Gastroesophageal sphincter (tissue), 4 donors: ENCODE results near the gene CTSS. TPM values are rescaled to one million over a fixed set of nuclear protein-coding genes. Genes with fewer than 3 reads are reported as not detected.
"Not testable (repeated sequence)": the region's sequence is repeated elsewhere in the genome, so short reads cannot be mapped to it uniquely, and the experiment has no call there.

Experiments
- ATAC-seq: fragments of 150-250 bp; one replicate; pipeline ENCODE4 v1.9.1; 2016; ENCODE audit warnings: mild to moderate bottlenecking, moderate library complexity
- H3K27ac ChIP-seq, 4 donors: fragments of 200-600 bp; sonication (generic) in 3 of 4; 1 replicate in 3 of 4; 2 replicates in 1 of 4; pipeline ENCODE4 v1.5.1; 2016 to 2019
- H3K27me3 ChIP-seq: fragments of 200-600 bp; sonication (generic); one replicate; pipeline ENCODE4 v1.5.1; 2019
- H3K36me3 ChIP-seq, 2 donors: fragments of 200-600 bp; sonication (generic); one replicate each; pipeline ENCODE4 v1.5.1; 2019; ENCODE audit warnings: control low read depth in 1 of 2
- H3K4me1 ChIP-seq, 3 donors: fragments of 200-600 bp; sonication (generic); 1 replicate in 2 of 3; 2 replicates in 1 of 3; pipeline ENCODE4 v1.5.1; 2016 to 2019; ENCODE audit warnings: control low read depth in 2 of 3
- H3K4me3 ChIP-seq, 2 donors: fragments of 200-600 bp; sonication (generic); one replicate each; pipeline ENCODE4 v1.5.1; 2019; ENCODE audit warnings: mild to moderate bottlenecking in 1 of 2, moderate library complexity in 1 of 2
- H3K9me3 ChIP-seq, 3 donors: fragments of 200-600 bp; sonication (generic); one replicate each; pipeline ENCODE4 v1.5.1; 2017 to 2019; ENCODE audit warnings: control low read depth in 2 of 3
- EP300 ChIP-seq: sonication (generic); formaldehyde crosslinking; IDR thresholded peaks from one replicate; pipeline ENCODE4 v1.6.1; 2017; ENCODE audit warnings: antibody characterized with exemption, mild to moderate bottlenecking
- POLR2A ChIP-seq, 2 donors: fragments of 450-650 bp; IDR thresholded peaks; one replicate each; pipeline ENCODE4 v1.6.1; 2017; ENCODE audit warnings: antibody characterized with exemption in 2 of 2, mild to moderate bottlenecking in 2 of 2, moderate library complexity in 1 of 2
- POLR2AphosphoS5 ChIP-seq: sonication (generic); formaldehyde crosslinking; IDR thresholded peaks from one replicate; pipeline ENCODE4 v1.6.1; 2017; ENCODE audit warnings: antibody characterized with exemption
- WGBS, 2 donors: methylation state at CpG; one replicate each; pipeline ENCODE4 v1.1.5; 2018; ENCODE audit warnings: low coverage in 1 of 2; 5-methylcytosine and 5-hydroxymethylcytosine counted together
- total RNA-seq, 4 donors: library from RNA; depleted of rRNA; stranded (reverse); fragments of >200 nt; gene quantifications; one replicate each; pipeline ENCODE4 v1.1.0, GENCODE V29; 2016
- TF ChIP-seq, protein P1 (sequence below), 4 experiments: fragments of 200-600 bp in 2 of 4; fragments of 450-650 bp in 2 of 4; sonication (generic) in 1 of 4; IDR thresholded peaks; one replicate each; pipeline ENCODE4 v1.5.1; 2017 to 2019; ENCODE audit warnings: antibody characterized with exemption in 4 of 4, mild to moderate bottlenecking in 2 of 4, moderate library complexity in 2 of 4

CTSS gene
- total RNA-seq, 4 donors from 2014 or later: 9.3 to 80.3 (median 50.4) TPM

DNA sequence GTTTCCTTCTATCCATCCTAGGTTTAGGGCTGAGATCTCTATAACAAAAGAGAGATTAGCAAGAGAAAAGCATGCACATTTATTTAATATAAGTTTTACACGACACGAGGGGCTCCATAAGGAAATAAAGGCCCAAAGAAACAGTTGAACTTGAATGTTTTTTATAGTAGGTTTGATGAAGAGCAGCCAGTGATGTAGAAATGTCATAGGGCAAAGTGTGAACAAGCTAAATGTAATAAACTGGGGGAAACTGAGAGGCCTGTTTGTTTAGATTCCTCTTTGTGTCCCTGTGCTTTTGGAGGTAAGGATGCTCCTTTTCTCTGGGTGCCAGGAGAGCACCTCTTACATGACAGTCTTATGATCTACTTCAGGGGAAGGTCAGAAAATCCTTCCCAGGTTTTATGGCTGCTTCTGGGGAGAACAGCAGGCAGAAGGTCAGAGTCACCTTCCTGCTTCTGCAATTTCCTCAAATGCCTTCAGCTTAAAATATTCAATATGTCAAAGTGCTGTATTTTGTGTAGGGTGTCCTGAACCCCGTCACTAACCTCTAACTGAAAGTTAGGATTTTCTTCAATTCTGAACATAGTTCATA lies 35.4 kb downstream of the CTSS start:
- TF ChIP-seq POLR2AphosphoS5 (no peak), EP300 (no peak), POLR2A (IDR thresholded peaks at IDR 0.05) (no peak)
- TF ChIP-seq, protein P1, sequence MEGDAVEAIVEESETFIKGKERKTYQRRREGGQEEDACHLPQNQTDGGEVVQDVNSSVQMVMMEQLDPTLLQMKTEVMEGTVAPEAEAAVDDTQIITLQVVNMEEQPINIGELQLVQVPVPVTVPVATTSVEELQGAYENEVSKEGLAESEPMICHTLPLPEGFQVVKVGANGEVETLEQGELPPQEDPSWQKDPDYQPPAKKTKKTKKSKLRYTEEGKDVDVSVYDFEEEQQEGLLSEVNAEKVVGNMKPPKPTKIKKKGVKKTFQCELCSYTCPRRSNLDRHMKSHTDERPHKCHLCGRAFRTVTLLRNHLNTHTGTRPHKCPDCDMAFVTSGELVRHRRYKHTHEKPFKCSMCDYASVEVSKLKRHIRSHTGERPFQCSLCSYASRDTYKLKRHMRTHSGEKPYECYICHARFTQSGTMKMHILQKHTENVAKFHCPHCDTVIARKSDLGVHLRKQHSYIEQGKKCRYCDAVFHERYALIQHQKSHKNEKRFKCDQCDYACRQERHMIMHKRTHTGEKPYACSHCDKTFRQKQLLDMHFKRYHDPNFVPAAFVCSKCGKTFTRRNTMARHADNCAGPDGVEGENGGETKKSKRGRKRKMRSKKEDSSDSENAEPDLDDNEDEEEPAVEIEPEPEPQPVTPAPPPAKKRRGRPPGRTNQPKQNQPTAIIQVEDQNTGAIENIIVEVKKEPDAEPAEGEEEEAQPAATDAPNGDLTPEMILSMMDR (IDR thresholded peaks at IDR 0.05): no peak
- Histone ChIP-seq H3K36me3 (no peaks in the 10 kb centered on the region), H3K4me3 (no peak overlapping the region), H3K4me1 (no peaks in the 10 kb centered on the region), H3K27me3 (no peaks in the 10 kb centered on the region), H3K9me3 (no peaks in the 10 kb centered on the region), H3K27ac (no peak overlapping the region)
- no peak for ATAC-seq
- 59 to 67% methylated on average over 3 of the region's 3 CpGs for WGBS, 2 donors

DNA sequence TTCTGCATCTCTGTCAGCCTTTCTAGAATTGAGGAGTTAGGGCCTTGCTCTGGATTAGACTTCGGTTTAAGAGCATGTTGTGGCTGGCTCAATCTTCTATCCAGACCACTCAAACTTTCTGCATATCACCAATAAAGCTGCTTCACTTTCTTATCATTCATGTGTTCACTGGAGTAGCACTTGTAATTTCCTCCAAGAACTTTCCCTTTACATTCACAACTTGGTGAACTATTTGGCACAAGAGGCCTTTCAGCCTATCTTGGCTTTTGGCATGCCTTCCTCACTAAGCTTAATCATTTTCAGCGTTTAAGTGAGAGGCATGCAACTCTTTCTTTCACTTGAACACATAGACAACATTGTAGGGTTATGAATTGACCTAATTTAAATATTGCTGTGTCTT lies 41.2 kb downstream of the CTSS start:
- H3K36me3 ChIP-seq: no peaks in the 10 kb centered on the region
- no peaks in the 10 kb centered on the region for H3K9me3 ChIP-seq
- WGBS, 2 donors: 52 to 70% methylated on average over 2 of the region's 2 CpGs
- ATAC-seq: no peak
- no peak overlapping the region for H3K27ac ChIP-seq
- TF ChIP-seq POLR2AphosphoS5: no peak
- TF ChIP-seq, protein P1 (IDR thresholded peaks at IDR 0.05): no peak
- no peaks in the 10 kb centered on the region for H3K27me3 ChIP-seq
- H3K4me1 ChIP-seq: no peaks in the 10 kb centered on the region
- H3K4me3 ChIP-seq: no peak overlapping the region

DNA sequence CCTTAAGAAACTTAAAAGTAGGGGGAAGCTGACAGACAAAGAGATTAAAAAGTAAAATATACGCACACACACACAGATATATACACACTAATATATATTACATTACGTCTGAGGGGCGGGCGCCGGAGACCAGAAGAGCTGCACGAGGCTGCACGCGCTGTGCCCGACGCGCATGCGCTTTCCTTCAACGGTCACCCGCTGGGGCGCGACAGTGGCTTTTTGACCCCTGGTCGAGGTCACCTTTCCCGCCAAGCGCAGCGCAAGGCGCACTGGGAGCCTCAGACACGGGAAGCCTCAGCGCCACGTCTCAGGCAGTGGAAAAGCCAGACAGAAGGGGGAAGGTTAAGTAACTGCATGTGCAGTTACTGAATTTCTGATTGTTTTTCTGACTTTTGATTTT lies 44.9 kb downstream of the CTSS start, which contains the start of gene HORMAD1:
TSS of gene HORMAD1 (minus strand) at position 193 of the 400 bp plus-strand sequence. CDS start 1,390 bp downstream, outside the sequence.
- ATAC-seq: no peak
- Histone ChIP-seq H3K4me1 (no peaks in the 10 kb centered on the region), H3K27me3 (no peaks in the 10 kb centered on the region), H3K9me3 (no peaks in the 10 kb centered on the region), H3K36me3 (no peaks in the 10 kb centered on the region), H3K4me3 (no peak within 1 kb of the TSS), H3K27ac (no peak within 1 kb of the TSS)
- 95% methylated on average over 14 to 18 of the region's 24 CpGs for WGBS, 2 donors
- TF ChIP-seq POLR2A (IDR thresholded peaks at IDR 0.05) (no peak), POLR2AphosphoS5 (no peak), EP300 (no peak)
- TF ChIP-seq, protein P1 (IDR thresholded peaks at IDR 0.05): no peak

DNA sequence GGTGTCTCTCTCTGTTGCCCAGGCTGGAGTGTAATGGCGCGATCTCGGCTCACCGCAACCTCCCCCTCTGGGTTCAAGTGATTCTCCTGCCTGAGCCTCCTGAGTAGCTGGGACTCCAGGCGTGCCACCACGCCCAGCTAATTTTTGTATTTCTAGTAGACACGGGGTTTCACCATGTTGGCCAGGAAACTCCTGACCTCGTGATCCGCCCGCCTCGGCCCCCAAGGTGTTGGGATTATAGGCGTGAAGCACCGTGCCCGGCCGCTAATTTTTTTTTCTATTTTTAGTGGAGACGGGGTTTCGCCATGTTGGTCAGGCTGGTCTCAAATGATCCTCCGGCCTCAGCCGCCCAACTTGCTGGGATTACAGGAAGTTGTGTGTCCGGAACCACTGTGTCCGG lies 45.5 kb downstream of the CTSS start:
- no peak for ATAC-seq
- Histone ChIP-seq H3K36me3 (no peaks in the 10 kb centered on the region), H3K27me3 (no peaks in the 10 kb centered on the region), H3K9me3 (no peaks in the 10 kb centered on the region), H3K27ac (no peak overlapping the region), H3K4me1 (no peaks in the 10 kb centered on the region), H3K4me3 (no peak overlapping the region)
- WGBS, 2 donors: 90 to 100% methylated on average over 2 to 21 of the region's 21 CpGs
- TF ChIP-seq EP300: no peak
- TF ChIP-seq, protein P1 (IDR thresholded peaks at IDR 0.05): no peak
- TF ChIP-seq POLR2AphosphoS5: no peak
- no peak for TF ChIP-seq POLR2A (IDR thresholded peaks at IDR 0.05)

DNA sequence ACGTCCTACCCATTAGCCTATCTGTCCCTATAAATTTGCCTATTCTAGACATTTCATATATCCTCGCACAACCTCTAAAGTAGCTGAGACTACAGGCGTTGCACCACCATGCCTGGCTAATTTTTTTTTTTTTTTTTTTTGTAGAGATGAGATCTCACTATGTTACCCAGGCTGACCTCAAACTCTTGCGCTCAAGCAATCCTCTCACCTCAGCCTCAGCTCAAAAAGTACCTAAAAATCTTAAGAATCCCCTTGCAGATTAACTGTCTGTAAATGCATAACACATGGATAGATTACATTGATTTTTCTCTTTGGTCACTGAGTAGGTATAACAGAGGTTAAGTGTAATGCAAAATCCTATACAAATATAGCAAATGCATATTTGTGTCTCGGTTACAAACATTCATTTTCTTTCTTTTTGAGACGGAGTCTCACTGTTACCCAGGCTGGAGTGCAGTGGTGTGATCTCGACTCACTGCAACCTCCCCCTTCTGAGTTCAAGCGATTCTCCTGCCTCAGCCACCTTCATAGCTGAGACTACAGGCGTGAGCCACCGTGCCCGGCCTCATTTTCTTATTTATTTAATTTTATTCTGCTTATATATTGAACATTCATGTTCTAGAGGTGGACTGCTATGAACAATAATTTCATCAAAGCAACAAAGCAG lies 47.2 kb downstream of the CTSS start:
- H3K9me3 ChIP-seq: no peaks in the 10 kb centered on the region
- ATAC-seq: no peak
- no peaks in the 10 kb centered on the region for H3K27me3 ChIP-seq
- H3K4me1 ChIP-seq: no peaks in the 10 kb centered on the region
- 70% methylated on average over 6 to 11 of the region's 11 CpGs for WGBS, 2 donors
- H3K27ac ChIP-seq: no peak overlapping the region
- H3K4me3 ChIP-seq: no peak overlapping the region
- no peak for TF ChIP-seq POLR2AphosphoS5
- TF ChIP-seq, protein P1 (IDR thresholded peaks at IDR 0.05): no peak
- no peak for TF ChIP-seq POLR2A (IDR thresholded peaks at IDR 0.05)
- TF ChIP-seq EP300: no peak
- no peaks in the 10 kb centered on the region for H3K36me3 ChIP-seq

DNA sequence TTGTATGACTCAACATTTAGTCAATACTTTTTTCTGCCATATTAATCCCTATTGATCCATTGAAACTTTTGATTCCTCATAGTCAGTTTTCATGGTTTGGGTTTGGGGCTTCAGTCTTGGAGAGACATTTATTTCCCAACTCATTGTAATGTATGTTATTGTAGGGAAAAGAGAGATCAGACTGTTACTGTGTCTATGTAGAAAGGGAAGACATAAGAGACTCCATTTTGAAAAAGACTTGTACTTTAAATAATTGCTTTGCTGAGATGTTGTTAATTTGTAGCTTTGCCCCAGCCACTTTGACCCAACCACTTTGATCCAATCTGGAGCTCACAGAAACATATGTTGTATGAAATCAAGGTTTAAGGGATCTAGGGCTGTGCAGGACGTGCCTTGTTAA lies 56.5 kb downstream of the CTSS start:
- H3K27ac ChIP-seq, H3K4me3 ChIP-seq, ATAC-seq, H3K36me3 ChIP-seq, H3K9me3 ChIP-seq, H3K4me1 ChIP-seq, H3K27me3 ChIP-seq: not testable (repeated sequence)
- WGBS, 2 donors: 71% methylated on average over 1 of the region's 1 CpG; no CpG with 5 or more reads in 1 of the 2 donors
